GM18505 (cell line): ENCODE measurements around the gene CDK10.

Experiments used
- ATAC-seq: cut with Tn5 transposase; IDR thresholded peaks from one replicate; pipeline ENCODE4 v1.9.1; 2021; ENCODE audit not compliant: unreplicated experiment
- POLR2A ChIP-seq: IDR thresholded peaks from 4 replicates; pipeline ENCODE4 v1.6.1; 2011; ENCODE audit warnings: borderline replicate concordance; ENCODE audit not compliant: insufficient read depth, insufficient read length; ENCODE audit errors: extremely low read depth

The CDK10 gene, protein sequence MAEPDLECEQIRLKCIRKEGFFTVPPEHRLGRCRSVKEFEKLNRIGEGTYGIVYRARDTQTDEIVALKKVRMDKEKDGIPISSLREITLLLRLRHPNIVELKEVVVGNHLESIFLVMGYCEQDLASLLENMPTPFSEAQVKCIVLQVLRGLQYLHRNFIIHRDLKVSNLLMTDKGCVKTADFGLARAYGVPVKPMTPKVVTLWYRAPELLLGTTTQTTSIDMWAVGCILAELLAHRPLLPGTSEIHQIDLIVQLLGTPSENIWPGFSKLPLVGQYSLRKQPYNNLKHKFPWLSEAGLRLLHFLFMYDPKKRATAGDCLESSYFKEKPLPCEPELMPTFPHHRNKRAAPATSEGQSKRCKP

DNA sequence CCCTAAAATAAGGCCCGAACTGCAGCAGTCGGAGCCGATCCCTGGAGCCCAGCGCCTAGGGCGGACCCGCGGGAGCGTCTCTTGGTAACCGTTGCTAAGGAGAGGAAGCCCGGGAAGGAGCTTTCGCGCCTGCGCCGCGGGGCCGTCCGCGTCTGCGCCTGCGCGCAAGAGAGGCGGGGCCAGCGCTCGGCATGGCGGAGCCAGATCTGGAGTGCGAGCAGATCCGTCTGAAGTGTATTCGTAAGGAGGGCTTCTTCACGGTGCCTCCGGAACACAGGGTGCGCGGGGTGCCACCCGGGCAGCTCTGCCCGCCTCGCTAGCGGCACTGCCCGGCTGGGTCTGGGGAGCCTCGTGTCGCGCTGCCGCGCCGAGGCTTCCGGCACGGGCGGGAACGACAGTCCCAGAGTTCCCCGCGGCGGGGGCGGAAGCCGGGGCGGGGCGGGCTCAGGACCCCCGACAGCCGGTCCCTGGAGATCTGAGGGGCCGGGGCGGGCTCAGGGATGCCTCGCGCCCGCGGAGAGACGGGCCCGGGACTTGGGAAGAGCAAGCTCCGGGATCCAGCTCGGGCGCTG is at the start of gene CDK10:
CDK10 (plus strand) TSS at position 170 of the 572 bp plus-strand sequence; CDS start at position 192, 22 bp downstream.
- ATAC-seq = peak; percentile 69
- TF ChIP-seq POLR2A = peak; percentile 96

DNA sequence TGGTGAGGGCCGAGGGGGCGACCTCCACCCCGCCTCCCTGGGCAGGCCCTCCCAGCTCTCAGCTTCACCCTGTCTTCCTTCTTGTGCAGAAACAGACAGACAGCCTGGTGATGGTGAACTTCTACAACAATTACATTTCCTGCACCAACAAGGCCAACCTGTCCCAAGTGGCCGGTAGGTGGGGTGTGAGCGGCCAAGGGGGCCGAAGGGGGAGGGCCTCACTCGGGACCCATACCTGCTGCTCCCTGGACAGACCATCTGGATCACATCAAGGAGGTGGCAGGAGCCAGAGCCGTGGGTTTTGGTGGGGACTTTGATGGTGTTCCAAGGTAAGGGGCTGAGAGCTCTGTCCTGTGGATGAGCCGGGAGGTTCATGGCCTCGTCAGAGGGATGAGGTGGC is 49.1 kb upstream of the CDK10 start:
- ATAC-seq = no peak

DNA sequence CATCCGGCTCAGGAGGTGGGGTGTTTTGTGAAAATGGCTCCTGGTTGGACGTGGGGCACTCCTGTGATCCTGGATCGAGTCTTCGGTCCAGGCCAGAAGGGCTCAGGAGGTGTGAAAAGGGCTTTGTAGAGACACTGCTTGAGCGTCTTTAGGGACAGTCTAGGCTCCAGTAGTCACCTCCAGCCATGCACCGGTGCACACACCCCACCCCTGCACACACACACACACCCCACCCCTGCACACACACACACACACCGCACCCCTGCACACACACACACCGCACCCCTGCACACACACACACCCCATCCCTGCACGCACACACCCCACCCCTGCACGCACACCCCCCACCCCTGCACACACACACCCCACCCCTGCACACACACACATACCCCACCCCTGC is 48.0 kb upstream of the CDK10 start:
- ATAC-seq = no peak

More for the DNA sequence above, 49.1 kb upstream of the CDK10 start:
- no peak for TF ChIP-seq POLR2A

DNA sequence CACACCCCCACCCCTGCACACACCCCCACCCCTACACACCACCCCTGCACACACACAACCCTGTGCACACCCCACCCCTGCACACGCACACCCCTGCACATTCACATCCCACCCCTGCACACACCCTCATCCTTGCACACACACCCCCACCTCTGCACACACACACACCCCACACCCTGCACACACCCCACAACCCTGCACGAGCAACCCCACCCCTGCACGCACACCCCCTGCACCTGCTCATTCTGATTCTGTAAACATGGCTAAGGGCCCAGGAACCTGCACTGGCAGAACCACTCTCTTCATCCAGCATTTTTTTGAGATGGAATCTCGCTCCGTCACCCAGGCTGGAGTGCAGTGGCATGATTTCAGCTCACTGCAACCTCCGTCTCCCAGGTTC is 47.1 kb upstream of the CDK10 start:
- TF ChIP-seq POLR2A = no peak
- ATAC-seq = no peak

More for the DNA sequence above, 48.0 kb upstream of the CDK10 start:
- TF ChIP-seq POLR2A = no peak

DNA sequence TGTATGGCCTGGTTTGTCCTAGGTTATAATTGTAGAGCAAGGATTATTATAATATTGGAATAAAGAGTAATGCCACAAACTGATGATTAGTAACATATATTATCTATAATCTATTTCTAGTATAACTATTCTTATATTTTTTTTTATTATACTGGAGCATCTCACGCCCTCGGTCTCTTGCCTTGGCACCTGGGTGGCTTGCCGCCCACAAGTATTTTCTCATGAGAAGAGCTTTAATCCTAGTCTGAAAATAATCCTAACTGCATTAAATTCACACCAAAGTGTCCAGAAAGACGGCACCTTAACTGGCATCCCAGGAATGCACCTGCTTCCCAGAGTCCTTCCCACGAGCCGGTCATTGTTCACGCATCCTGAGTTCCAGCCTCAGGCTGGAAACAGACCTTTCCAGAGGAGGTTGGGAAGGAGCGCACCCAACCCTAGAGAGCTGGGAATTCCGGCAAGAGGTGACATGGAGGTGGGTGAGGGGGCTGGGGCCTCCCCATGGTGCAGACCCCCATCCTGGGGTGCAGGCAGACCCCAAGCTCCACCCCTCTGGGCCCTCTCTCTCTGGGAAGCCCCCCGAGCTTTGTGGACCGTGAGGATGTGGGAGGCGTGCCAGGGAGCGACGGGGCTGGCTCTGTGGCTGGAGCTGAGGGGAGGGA is 44.9 kb upstream of the CDK10 start:
- no peak for ATAC-seq
- no peak for TF ChIP-seq POLR2A

DNA sequence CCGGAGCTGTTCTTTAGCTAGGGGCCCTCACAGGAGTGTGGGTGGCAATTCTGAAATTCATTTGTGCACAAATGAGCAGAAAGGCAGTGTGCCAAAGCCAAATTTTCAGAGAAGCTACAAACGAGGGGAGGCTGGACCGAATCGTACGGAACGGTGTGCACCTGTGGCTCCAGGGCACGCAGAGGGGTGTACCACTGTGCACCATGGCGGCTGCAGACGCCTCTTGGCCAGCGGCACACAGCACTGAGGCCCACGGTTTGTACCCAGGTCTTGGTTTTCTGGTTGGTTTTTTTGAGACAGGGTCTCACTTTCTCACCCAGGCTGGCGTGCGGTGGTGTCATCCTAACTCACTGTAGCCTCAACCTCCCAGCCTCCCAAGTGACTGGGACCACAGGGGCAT is 43.9 kb upstream of the CDK10 start:
- no peak for ATAC-seq
- no peak for TF ChIP-seq POLR2A

DNA sequence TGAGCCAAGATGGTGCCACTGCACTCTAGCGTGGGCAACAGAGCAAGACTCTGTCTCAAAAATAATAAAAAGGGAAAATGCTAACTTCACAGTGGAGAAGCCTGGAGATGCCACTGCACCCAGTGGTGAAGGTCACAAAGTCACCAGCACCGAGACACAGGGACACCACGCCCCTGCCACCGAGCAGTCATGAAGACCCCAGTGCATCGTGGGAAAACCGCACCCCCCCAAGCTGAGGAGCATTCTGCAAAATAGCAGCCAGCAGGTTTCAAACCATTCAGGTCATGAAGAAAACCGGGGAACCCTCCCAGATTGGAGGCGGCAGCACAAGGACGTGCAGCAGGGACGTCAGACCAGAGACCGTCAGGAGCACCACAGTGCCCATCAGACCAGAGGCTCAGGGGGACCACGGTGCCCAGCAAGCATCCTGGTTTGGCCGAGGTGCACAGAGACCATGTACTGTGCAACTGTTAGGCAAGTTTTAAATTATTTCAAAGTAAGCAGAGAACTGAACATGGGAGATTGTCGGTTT is 42.7 kb upstream of the CDK10 start:
- no peak for TF ChIP-seq POLR2A
- ATAC-seq = no peak

DNA sequence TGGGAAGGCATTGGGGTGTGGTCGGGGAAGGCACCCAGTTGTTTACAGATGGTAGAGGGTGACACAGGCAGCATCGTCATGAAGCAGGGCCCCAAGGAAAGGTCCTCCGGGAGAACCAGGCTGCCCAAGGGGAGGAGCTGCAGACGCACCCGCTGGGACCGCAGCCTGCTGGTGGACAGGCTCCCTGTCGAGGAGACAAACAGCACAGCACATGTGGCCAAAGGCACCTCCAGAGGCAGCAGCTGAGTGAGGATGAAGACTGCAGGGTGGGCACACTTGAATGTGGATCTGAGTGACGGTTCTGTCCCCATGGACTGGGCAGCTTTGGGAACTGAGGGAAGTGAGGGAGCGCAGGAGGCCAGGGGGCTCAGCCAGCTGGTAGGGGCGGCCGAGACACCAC is 41.4 kb upstream of the CDK10 start:
- TF ChIP-seq POLR2A = no peak
- no peak for ATAC-seq

DNA sequence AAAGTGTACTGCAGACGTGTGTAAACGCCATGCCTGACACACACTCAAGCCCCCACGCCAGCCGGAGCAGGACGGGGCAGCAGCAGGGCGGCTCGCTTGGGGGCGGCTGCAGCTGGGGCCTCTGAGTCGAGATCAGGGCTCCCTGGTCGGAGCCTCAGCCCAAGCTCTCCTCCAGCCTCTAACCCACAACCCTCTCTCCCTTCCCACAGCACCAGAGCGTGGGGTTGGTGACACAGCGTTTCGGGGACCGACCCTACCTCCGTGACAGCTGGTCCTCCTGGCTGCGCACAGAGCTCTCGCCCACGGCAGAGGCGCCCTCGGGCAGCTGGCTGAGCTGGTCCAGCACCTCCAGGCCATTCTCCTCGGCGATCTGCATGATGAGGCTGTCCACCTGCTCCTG is 40.2 kb upstream of the CDK10 start:
- ATAC-seq = no peak
- TF ChIP-seq POLR2A = no peak

DNA sequence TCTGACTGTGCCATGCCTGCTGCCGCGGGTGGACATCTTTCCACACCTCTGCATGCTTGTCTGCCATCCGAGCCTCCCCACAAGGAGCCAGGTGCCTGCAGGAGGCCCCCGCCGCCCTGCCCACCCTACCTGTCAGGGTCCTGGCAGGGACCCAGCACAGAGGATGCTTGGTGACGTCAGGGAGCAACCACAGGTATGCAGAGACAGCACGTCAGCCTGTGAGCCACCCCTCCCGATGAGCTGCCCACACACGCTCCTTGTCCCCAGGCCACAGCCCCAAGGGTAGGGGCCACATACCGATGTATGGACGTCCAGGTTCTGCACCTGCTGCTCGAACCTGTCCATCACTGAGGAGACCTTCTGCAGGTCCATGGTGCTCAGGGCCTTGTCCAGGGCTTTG is 39.6 kb upstream of the CDK10 start:
- ATAC-seq = no peak
- no peak for TF ChIP-seq POLR2A

DNA sequence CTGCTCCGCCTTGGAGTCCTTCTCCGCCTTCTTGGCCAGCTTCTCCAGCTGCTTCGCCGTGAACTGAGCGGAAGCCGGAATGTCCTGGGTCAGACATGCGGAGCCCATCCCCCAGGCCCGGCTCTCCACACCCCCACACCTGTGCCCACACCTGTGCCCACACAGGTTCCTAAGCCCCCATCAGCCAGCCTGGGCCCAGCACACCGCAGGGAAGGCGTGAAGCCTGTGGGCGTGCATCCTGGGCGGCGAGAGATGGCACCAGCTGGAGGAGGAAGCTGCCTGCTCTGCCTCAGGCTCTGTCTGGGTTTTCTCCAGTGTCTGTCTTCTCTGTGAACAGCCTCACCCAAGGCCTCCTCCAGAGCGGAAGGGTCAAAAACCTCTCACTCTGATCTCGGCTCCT is 34.9 kb upstream of the CDK10 start:
- no peak for TF ChIP-seq POLR2A
- no peak for ATAC-seq

DNA sequence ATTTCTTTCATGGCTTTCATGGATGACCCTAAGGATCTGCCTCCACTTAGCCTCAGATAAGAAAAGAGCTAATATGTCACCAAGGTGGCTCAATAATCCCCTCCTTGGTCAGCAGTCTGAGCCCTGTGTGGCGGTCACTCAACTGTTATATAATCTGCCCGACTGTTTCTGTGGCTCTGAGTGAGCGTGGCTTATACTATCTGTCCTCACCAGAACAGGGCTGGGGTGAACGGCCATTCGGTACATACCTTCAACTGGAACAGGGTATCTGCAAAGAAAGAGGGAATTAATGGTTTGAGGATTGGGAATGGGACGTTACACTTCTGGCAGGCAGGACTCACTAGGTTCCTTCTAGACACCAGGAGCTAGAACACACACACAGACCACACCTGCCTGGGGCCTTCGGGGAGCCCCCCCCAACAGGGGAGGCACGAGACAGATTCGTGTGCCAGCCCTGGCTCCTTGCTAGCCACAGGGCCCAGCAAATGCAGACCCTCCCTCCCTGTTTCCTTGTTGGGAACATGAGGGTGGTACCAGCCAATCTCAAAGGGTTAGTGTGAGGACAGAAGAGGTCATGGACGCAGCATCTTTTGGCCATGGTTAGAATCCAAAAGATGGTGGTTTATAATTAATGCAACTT is 32.7 kb upstream of the CDK10 start:
- TF ChIP-seq POLR2A = no peak
- no peak for ATAC-seq

DNA sequence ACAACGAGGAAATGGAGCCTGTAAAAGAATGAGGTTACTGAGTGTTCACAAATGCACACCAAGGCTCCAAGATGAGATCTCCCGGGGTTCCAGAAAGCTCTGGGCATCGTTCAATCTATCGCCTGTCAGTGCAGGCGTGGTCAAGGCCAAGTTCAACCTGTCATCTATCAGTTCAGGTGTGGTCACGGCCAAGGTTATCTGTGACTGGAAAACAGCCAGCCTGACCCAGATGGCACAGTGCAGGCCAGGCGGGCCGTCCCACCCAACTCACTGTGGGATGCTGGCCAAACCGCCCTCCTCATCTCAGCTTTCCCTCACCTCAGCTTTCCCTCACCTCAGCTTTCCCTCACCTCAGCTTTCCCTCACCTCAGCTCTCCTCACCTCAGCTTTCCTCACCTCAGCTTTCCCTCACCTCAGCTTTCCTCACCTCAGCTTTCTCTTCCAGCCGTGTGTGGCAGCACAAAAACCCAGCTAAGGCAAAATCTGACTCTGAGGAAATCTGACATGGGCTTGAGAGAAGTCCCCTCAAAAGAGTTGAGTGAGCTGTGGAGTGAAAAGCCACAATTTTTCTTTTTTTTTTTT is 31.3 kb upstream of the CDK10 start:
- ATAC-seq = no peak

More for the DNA sequence above, 31.3 kb upstream of the CDK10 start:
- TF ChIP-seq POLR2A = no peak
